Nephron progenitor cell (in vitro differentiated cells): ENCODE data around the gene SRP68.

Experiments used
- DNase-seq: peaks from one replicate; pipeline ENCODE4 v3.0.0; 2021
- H3K27ac Mint-ChIP-seq: 2 replicates; pipeline ENCODE4 v1.8.0; 2021; ENCODE audit warnings: mild to moderate bottlenecking, moderate library complexity, mixed read lengths
- H3K27me3 Mint-ChIP-seq: 2 replicates; pipeline ENCODE4 v1.8.0; 2021; ENCODE audit warnings: mild to moderate bottlenecking, low read depth, mixed read lengths; ENCODE audit not compliant: poor library complexity
- H3K36me3 Mint-ChIP-seq: 2 replicates; pipeline ENCODE4 v1.8.0; 2021; ENCODE audit warnings: low read depth, mixed read lengths
- H3K4me1 Mint-ChIP-seq: 2 replicates; pipeline ENCODE4 v1.8.0; 2021; ENCODE audit warnings: mixed read lengths
- H3K4me3 Mint-ChIP-seq: 2 replicates; pipeline ENCODE4 v1.8.0; 2021; ENCODE audit warnings: mild to moderate bottlenecking, moderate library complexity, mixed read lengths
- H3K9me3 Mint-ChIP-seq: 2 replicates; pipeline ENCODE4 v1.8.0; 2021; ENCODE audit warnings: mild to moderate bottlenecking, moderate library complexity, mixed read lengths
- TF ChIP-seq, protein P1 (sequence below): fragments of 200-600 bp; sonication (generic); IDR thresholded peaks from 2 replicates; pipeline ENCODE4 v1.5.0; 2021; ENCODE audit warnings: antibody characterized with exemption

The SRP68 gene

DNA sequence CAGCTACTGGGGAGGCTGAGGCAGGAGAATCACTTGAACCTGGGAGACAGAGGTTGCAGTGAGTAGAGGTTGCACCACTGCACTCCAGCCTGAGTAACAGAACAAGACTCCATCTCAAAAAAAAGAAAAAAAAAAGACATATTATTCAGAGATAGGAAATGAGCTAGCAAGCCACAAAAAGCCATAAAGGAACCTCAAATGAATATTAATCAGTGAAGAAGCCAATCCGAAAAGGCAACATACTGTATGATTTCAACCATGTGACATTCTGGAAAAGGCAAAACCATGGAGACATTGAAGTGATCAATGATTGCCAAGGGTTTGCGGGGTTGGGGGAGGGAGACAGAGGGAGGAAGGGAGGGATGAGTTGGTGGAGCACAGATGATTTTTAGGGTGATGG is 39.6 kb upstream of the SRP68 start:
- Mint-ChIP-seq H3K9me3 (peaks cover 7% of the 10 kb centered on the region), H3K4me3 (no peak overlapping the region), H3K27ac (no peak overlapping the region), H3K36me3 (no peaks in the 10 kb centered on the region), H3K27me3 (peaks cover 1% of the 10 kb centered on the region), H3K4me1 (no peaks in the 10 kb centered on the region)
- TF ChIP-seq, protein P1, sequence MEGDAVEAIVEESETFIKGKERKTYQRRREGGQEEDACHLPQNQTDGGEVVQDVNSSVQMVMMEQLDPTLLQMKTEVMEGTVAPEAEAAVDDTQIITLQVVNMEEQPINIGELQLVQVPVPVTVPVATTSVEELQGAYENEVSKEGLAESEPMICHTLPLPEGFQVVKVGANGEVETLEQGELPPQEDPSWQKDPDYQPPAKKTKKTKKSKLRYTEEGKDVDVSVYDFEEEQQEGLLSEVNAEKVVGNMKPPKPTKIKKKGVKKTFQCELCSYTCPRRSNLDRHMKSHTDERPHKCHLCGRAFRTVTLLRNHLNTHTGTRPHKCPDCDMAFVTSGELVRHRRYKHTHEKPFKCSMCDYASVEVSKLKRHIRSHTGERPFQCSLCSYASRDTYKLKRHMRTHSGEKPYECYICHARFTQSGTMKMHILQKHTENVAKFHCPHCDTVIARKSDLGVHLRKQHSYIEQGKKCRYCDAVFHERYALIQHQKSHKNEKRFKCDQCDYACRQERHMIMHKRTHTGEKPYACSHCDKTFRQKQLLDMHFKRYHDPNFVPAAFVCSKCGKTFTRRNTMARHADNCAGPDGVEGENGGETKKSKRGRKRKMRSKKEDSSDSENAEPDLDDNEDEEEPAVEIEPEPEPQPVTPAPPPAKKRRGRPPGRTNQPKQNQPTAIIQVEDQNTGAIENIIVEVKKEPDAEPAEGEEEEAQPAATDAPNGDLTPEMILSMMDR, result no peak
- DNase-seq, result no peak

- Mint-ChIP-seq H3K27ac (no peak overlapping the region), H3K27me3 (peaks cover 3% of the 10 kb centered on the region), H3K9me3 (no peaks in the 10 kb centered on the region), H3K4me3 (no peak overlapping the region), H3K4me1 (peaks cover 12% of the 10 kb centered on the region), H3K36me3 (no peaks in the 10 kb centered on the region)
- DNase-seq, result no peak
- TF ChIP-seq, protein P1, result no peak
These were observed 35.2 kb upstream of the SRP68 start for GRCh38 chr17:76107509-76107908.

DNA sequence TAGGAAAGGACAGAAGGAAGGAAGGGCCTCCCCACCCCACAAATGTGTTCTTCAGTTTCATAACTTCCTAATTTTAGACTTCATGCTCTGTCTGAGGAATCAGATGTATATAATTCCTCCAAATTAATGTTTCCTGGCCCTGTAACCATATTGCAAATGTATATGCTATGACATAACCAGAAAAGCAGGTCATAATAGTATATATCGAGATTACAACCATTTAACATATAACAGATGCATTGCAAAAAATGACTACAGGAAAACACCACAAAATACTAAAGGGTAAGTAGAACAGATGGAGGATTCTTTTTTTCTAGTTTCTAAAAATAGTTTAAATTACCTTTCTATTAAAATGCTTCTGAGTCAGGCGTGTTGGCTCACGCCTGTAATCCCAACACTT is 34.4 kb upstream of the SRP68 start:
- Mint-ChIP-seq H3K9me3 (no peaks in the 10 kb centered on the region), H3K36me3 (peaks cover 5% of the 10 kb centered on the region), H3K27ac (no peak overlapping the region), H3K27me3 (peaks cover 3% of the 10 kb centered on the region), H3K4me3 (no peak overlapping the region), H3K4me1 (peaks cover 12% of the 10 kb centered on the region)
- no peak for DNase-seq
- TF ChIP-seq, protein P1, result no peak

- Mint-ChIP-seq H3K4me1 (peaks cover 12% of the 10 kb centered on the region), H3K4me3 (no peak overlapping the region), H3K27me3 (peaks cover 3% of the 10 kb centered on the region), H3K36me3 (peaks cover 18% of the 10 kb centered on the region), H3K27ac (no peak overlapping the region), H3K9me3 (no peaks in the 10 kb centered on the region)
- TF ChIP-seq, protein P1, result no peak
- no peak for DNase-seq
These were observed 32.5 kb upstream of the SRP68 start for GRCh38 chr17:76104896-76105231.

DNA sequence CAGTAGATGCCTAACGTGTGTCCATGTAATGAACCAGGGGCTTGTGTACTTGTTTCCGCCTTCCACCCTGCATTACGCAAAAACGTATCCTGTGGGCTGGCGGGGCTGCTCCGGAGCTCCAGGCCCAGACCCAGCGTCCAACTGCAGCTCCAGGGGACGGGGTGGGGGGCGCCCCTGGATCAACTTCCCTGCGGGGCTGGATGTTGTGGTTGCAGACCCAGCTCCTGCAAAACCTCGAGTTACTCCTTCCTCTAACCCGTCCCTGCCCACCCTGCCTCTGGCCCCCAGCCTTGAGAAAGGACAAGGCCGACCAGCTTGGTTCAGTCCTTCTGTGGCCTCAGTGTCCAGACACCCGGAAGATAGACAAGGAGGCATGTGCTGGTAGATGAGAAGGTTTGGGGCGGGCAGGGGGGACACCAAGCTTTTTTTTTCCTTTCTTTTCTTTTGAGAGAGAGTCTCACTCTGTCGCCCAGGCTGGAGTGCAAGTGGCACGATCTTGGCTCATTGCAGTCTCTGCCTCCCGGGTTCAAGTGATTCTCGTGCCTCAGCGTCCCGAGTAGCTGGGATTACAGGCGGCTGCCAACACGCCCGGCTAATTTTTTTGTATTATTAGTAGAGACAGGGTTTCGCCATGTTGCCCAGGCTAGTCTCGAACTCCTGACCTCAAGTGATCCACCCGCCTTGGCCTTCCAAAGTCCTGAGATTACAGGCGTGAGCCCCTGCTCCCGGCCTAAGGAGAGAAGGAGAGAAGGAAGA is 32.0 kb upstream of the SRP68 start:
- Mint-ChIP-seq H3K27me3 (peaks cover 3% of the 10 kb centered on the region), H3K27ac (no peak overlapping the region), H3K36me3 (peaks cover 23% of the 10 kb centered on the region), H3K4me1 (peaks cover 12% of the 10 kb centered on the region), H3K4me3 (peak overlapping the region; percentile 92), H3K9me3 (no peaks in the 10 kb centered on the region)
- TF ChIP-seq, protein P1, result no peak
- DNase-seq, result no peak
